Astrocyte (in vitro differentiated cells and primary cell): ENCODE measurements around the gene KLHL22.

ENCODE experiments used
- CTCF ChIP-seq: IDR thresholded peaks from 2 replicates; pipeline ENCODE4 v1.5.1; 2011; ENCODE audit warnings: low read depth, mild to moderate bottlenecking, inconsistent platforms, low read length, moderate library complexity; ENCODE audit not compliant: insufficient read depth
- EZH2 ChIP-seq: IDR thresholded peaks from 2 replicates; pipeline ENCODE4 v1.6.1; 2012; ENCODE audit warnings: mild to moderate bottlenecking, low read length, inconsistent platforms; ENCODE audit not compliant: insufficient read depth

- TF ChIP-seq CTCF (no peak), EZH2 (no peak)
Observed at GRCh38 chr22:20431511-20432192, 63.9 kb downstream of the KLHL22 start.
